H9 (cell line): ENCODE measurements around the gene TAGLN2. TPM values are rescaled to one million over a fixed set of nuclear protein-coding genes. Genes with fewer than 3 reads are reported as not detected.

Experiments
- DNase-seq: peaks from one replicate; pipeline ENCODE4 v3.0.0-alpha.2; 2017
- H2AFZ ChIP-seq: one replicate; pipeline ENCODE4 v1.6.1; 2013; ENCODE audit warnings: mild to moderate bottlenecking, low read length, control low read depth, moderate library complexity
- H2AK5ac ChIP-seq: 2 replicates; pipeline ENCODE4 v1.6.1; 2013; ENCODE audit warnings: low read length, control low read depth, mixed read lengths; ENCODE audit not compliant: insufficient read length
- H2BK120ac ChIP-seq: one replicate; pipeline ENCODE4 v1.6.1; 2013; ENCODE audit warnings: low read depth, mild to moderate bottlenecking, low read length, control low read depth, inconsistent platforms; ENCODE audit not compliant: poor library complexity, severe bottlenecking
- H2BK12ac ChIP-seq: 2 replicates; pipeline ENCODE4 v1.6.1; 2013; ENCODE audit warnings: low read length, control low read depth, mixed read lengths, low read depth; ENCODE audit not compliant: insufficient read length
- H2BK15ac ChIP-seq: 2 replicates; pipeline ENCODE4 v1.6.1; 2013; ENCODE audit warnings: low read depth, low read length, control low read depth
- H2BK20ac ChIP-seq: one replicate; pipeline ENCODE4 v1.6.1; 2013; ENCODE audit warnings: low read depth, mild to moderate bottlenecking, low read length, control low read depth, inconsistent platforms; ENCODE audit not compliant: poor library complexity, severe bottlenecking
- H2BK5ac ChIP-seq: 2 replicates; pipeline ENCODE4 v1.6.1; 2013; ENCODE audit warnings: low read length, control low read depth, mixed read lengths; ENCODE audit not compliant: insufficient read length
- H3K14ac ChIP-seq: 2 replicates; pipeline ENCODE4 v1.6.1; 2013; ENCODE audit warnings: low read length, control low read depth; ENCODE audit not compliant: insufficient read depth
- H3K18ac ChIP-seq: 2 replicates; pipeline ENCODE4 v1.6.1; 2013; ENCODE audit warnings: low read depth, mild to moderate bottlenecking, mixed read lengths, low read length, control low read depth; ENCODE audit not compliant: insufficient read length
- H3K23ac ChIP-seq: 2 replicates; pipeline ENCODE4 v1.6.1; 2013; ENCODE audit warnings: low read length, control low read depth, mixed read lengths, low read depth; ENCODE audit not compliant: insufficient read length
- H3K23me2 ChIP-seq: 2 replicates; pipeline ENCODE4 v1.6.1; 2013; ENCODE audit warnings: low read depth, mild to moderate bottlenecking, mixed read lengths, low read length, control low read depth; ENCODE audit not compliant: insufficient read length, poor library complexity, severe bottlenecking
- H3K27ac ChIP-seq: 2 replicates; pipeline ENCODE4 v1.5.1; 2013; ENCODE audit warnings: low read length, control low read depth, mixed read lengths, low read depth; ENCODE audit not compliant: insufficient read length
- H3K27me3 ChIP-seq: 2 replicates; pipeline ENCODE4 v1.6.1; 2013; ENCODE audit warnings: low read length, control low read depth, inconsistent platforms; ENCODE audit not compliant: insufficient read depth
- H3K4ac ChIP-seq: 2 replicates; pipeline ENCODE4 v1.6.1; 2013; ENCODE audit warnings: low read depth, mild to moderate bottlenecking, control low read depth, inconsistent platforms, low read length, moderate library complexity
- H3K4me1 ChIP-seq: 2 replicates; pipeline ENCODE4 v1.6.1; 2013; ENCODE audit warnings: low read length, control low read depth, inconsistent platforms; ENCODE audit not compliant: insufficient read depth
- H3K4me2 ChIP-seq: 2 replicates; pipeline ENCODE4 v1.6.1; 2013; ENCODE audit warnings: low read length, control low read depth, mixed read lengths; ENCODE audit not compliant: insufficient read length, insufficient read depth
- H3K56ac ChIP-seq: 2 replicates; pipeline ENCODE4 v1.6.1; 2013; ENCODE audit warnings: low read depth, mild to moderate bottlenecking, mixed read lengths, low read length, control low read depth; ENCODE audit not compliant: insufficient read length
- H3K79me1 ChIP-seq: 2 replicates; pipeline ENCODE4 v1.6.1; 2013; ENCODE audit warnings: low read depth, mild to moderate bottlenecking, moderate library complexity, low read length, control low read depth, inconsistent platforms; ENCODE audit not compliant: insufficient read depth, poor library complexity, severe bottlenecking
- H3K79me2 ChIP-seq: 2 replicates; pipeline ENCODE4 v1.6.1; 2013; ENCODE audit warnings: low read length, control low read depth, inconsistent platforms; ENCODE audit not compliant: insufficient read depth
- H3K9ac ChIP-seq: 2 replicates; pipeline ENCODE4 v1.6.1; 2013; ENCODE audit warnings: low read length, control low read depth, mixed read lengths; ENCODE audit not compliant: insufficient read length; ENCODE audit errors: extremely low read depth
- H3K9me3 ChIP-seq: one replicate; pipeline ENCODE4 v1.6.1; 2013; ENCODE audit warnings: low read depth, low read length, inconsistent platforms; ENCODE audit not compliant: control insufficient read depth
- H3T11ph ChIP-seq: one replicate; pipeline ENCODE4 v1.6.1; 2013; ENCODE audit warnings: mild to moderate bottlenecking, low read length, control low read depth, inconsistent platforms
- H4K20me1 ChIP-seq: one replicate; pipeline ENCODE4 v1.6.1; 2013; ENCODE audit not compliant: control insufficient read depth, insufficient read length, insufficient read depth
- H4K5ac ChIP-seq: 2 replicates; pipeline ENCODE4 v1.6.1; 2013; ENCODE audit warnings: low read depth, mild to moderate bottlenecking, mixed read lengths, low read length, control low read depth; ENCODE audit not compliant: insufficient read length
- H4K8ac ChIP-seq: replicated peaks from 2 replicates; pipeline ENCODE4 v1.6.1; 2013; ENCODE audit warnings: low read length, control low read depth, mixed read lengths, low read depth; ENCODE audit not compliant: insufficient read length
- H4K91ac ChIP-seq: 2 replicates; pipeline ENCODE4 v1.6.1; 2013; ENCODE audit warnings: low read depth, mild to moderate bottlenecking, moderate library complexity, mixed read lengths, low read length, control low read depth; ENCODE audit not compliant: insufficient read length
- H3K27ac Mint-ChIP-seq, 3 experiments: 2 replicates in 2 of 3; 3 replicates in 1 of 3; pipeline ENCODE4 v1.8.0; 2020 to 2021; ENCODE audit warnings: mixed read lengths in 3 of 3, mild to moderate bottlenecking in 1 of 3, moderate library complexity in 1 of 3
- H3K27me3 Mint-ChIP-seq: 2 replicates; pipeline ENCODE4 v1.8.0; 2021; ENCODE audit warnings: low read depth, mild to moderate bottlenecking, moderate library complexity, mixed read lengths
- H3K36me3 Mint-ChIP-seq, 3 experiments: 2 replicates in 2 of 3; 3 replicates in 1 of 3; pipeline ENCODE4 v1.8.0; 2020 to 2021; ENCODE audit warnings: low read depth in 3 of 3, mixed read lengths in 3 of 3; ENCODE audit not compliant: insufficient read depth in 1 of 3
- H3K4me1 Mint-ChIP-seq, 2 experiments: 2 replicates each; pipeline ENCODE4 v1.8.0; 2020; ENCODE audit warnings: mixed read lengths in 2 of 2
- H3K4me3 Mint-ChIP-seq, 2 experiments: 2 replicates in 1 of 2; 3 replicates in 1 of 2; pipeline ENCODE4 v1.8.0; 2020 to 2021; ENCODE audit warnings: mild to moderate bottlenecking in 2 of 2, mixed read lengths in 2 of 2, moderate library complexity in 1 of 2
- H3K9me3 Mint-ChIP-seq, 2 experiments: 2 replicates in 1 of 2; 3 replicates in 1 of 2; pipeline ENCODE4 v1.8.0; 2020; ENCODE audit warnings: mild to moderate bottlenecking in 2 of 2, mixed read lengths in 2 of 2, moderate library complexity in 1 of 2
- CTCF ChIP-seq: fragments of 200-600 bp; sonication (generic); conservative IDR thresholded peaks from 3 replicates; pipeline ENCODE4 v1.8.0; 2021; ENCODE audit warnings: antibody characterized with exemption, mild to moderate bottlenecking
- WGBS: extraction: QIAGEN DNeasy Blood & Tissue Kit; methylation state at CpG from one replicate; pipeline ENCODE4 v1.1.7; 2013; ENCODE audit warnings: missing lambda C conversion rate, low lambda C conversion rate, mixed read lengths; ENCODE audit not compliant: insufficient read length; ENCODE audit errors: extremely low coverage; 5-methylcytosine and 5-hydroxymethylcytosine counted together
- total RNA-seq: library from RNA; stranded (reverse); gene quantifications from 2 replicates; pipeline ENCODE4 v1.2.1, GENCODE V29; 2021

Gene TAGLN2
- total RNA-seq, 1 experiment from 2014 or later = 76.7 TPM

- no CpG with 5 or more reads among the region's 4 CpGs for WGBS
- Mint-ChIP-seq H3K27me3 (peaks cover 1% of the 10 kb centered on the region; the same call in 1 of the 2 replicates), H3K36me3 (peaks cover 23 to 31% (median 26%) of the 10 kb centered on the region in 3 experiments), H3K27ac (0 out of 7 replicates have a peak overlapping the region, but pooled peaks of 1 of the 3 experiments have one; percentile 3), H3K9me3 (no peaks in the 10 kb centered on the region), H3K4me1 (peaks cover 28 to 31% of the 10 kb centered on the region in 2 experiments), H3K4me3 (no peak overlapping the region)
- no peak overlapping the region for H2BK20ac ChIP-seq
- no peaks in the 10 kb centered on the region for H3K79me2 ChIP-seq
- no peak for TF ChIP-seq CTCF
- no peaks in the 10 kb centered on the region; the same call in 1 of the 2 replicates for H3K4me1 ChIP-seq
- no peak overlapping the region for H3K27ac ChIP-seq
- no peaks in the 10 kb centered on the region for H3K27me3 ChIP-seq
- no peak overlapping the region for H2AK5ac ChIP-seq
- H3K23me2 ChIP-seq = no peaks in the 10 kb centered on the region
- no peak overlapping the region for H3K4ac ChIP-seq
- no peaks in the 10 kb centered on the region for H4K20me1 ChIP-seq
- H4K5ac ChIP-seq = no peak overlapping the region
- no peak overlapping the region for H3K4me2 ChIP-seq
- DNase-seq = no peak
- H3K18ac ChIP-seq = no peak overlapping the region
- no peak overlapping the region for H2AFZ ChIP-seq
- no peak overlapping the region for H2BK12ac ChIP-seq
- H2BK15ac ChIP-seq = no peak overlapping the region
- H3K23ac ChIP-seq = no peak overlapping the region
- H3T11ph ChIP-seq = no peak overlapping the region
- no peaks in the 10 kb centered on the region for H3K9me3 ChIP-seq
- no peak overlapping the region for H3K9ac ChIP-seq
- no peak overlapping the region for H4K8ac ChIP-seq
- H3K56ac ChIP-seq = no peak overlapping the region
- H4K91ac ChIP-seq = no peak overlapping the region
- no peak overlapping the region for H2BK5ac ChIP-seq
- no peak overlapping the region for H3K14ac ChIP-seq
- no peak overlapping the region for H2BK120ac ChIP-seq
- H3K79me1 ChIP-seq = no peaks in the 10 kb centered on the region
These were observed 8.0 kb upstream of the TAGLN2 start for GRCh38 chr1:159933347-159933746.
